SJCRH30 (cell line): ENCODE results near the gene BDKRB1. TPM values are rescaled to one million over a fixed set of nuclear protein-coding genes. Genes with fewer than 3 reads are reported as not detected.

Experiments
- DNase-seq, 2 experiments: peaks; one replicate each; pipeline ENCODE4 v3.0.0-alpha.2; 2015 to 2020
- H3K27ac ChIP-seq: fragments of 250-450 bp; sonication (Bioruptor Pico); 2 replicates; pipeline ENCODE4 v1.5.1; 2020; ENCODE audit warnings: mild to moderate bottlenecking, moderate library complexity
- H3K27me3 ChIP-seq: fragments of 250-450 bp; sonication (Bioruptor Pico); 2 replicates; pipeline ENCODE4 v1.5.1; 2020; ENCODE audit warnings: mild to moderate bottlenecking, moderate library complexity
- H3K36me3 ChIP-seq: fragments of 250-450 bp; sonication (Bioruptor Pico); 2 replicates; pipeline ENCODE4 v1.5.1; 2020; ENCODE audit warnings: mild to moderate bottlenecking, moderate library complexity
- H3K4me1 ChIP-seq: fragments of 250-450 bp; sonication (Bioruptor Pico); 2 replicates; pipeline ENCODE4 v1.5.1; 2020; ENCODE audit warnings: mild to moderate bottlenecking, moderate library complexity
- H3K4me3 ChIP-seq: fragments of 250-450 bp; sonication (Bioruptor Pico); 2 replicates; pipeline ENCODE4 v1.5.1; 2020; ENCODE audit warnings: mild to moderate bottlenecking, moderate library complexity
- H3K9me3 ChIP-seq: fragments of 250-450 bp; sonication (Bioruptor Pico); replicated peaks from 2 replicates; pipeline ENCODE4 v1.5.1; 2020; ENCODE audit warnings: mild to moderate bottlenecking, moderate library complexity
- total RNA-seq: library from RNA; depleted of rRNA; stranded (reverse); fragments of >200 nt; shearing (Covaris generic); gene quantifications from 2 replicates; pipeline ENCODE4 v1.2.3, GENCODE V29; 2014

Gene BDKRB1
- total RNA-seq, 1 experiment from 2014 or later = 2.3 TPM

DNA sequence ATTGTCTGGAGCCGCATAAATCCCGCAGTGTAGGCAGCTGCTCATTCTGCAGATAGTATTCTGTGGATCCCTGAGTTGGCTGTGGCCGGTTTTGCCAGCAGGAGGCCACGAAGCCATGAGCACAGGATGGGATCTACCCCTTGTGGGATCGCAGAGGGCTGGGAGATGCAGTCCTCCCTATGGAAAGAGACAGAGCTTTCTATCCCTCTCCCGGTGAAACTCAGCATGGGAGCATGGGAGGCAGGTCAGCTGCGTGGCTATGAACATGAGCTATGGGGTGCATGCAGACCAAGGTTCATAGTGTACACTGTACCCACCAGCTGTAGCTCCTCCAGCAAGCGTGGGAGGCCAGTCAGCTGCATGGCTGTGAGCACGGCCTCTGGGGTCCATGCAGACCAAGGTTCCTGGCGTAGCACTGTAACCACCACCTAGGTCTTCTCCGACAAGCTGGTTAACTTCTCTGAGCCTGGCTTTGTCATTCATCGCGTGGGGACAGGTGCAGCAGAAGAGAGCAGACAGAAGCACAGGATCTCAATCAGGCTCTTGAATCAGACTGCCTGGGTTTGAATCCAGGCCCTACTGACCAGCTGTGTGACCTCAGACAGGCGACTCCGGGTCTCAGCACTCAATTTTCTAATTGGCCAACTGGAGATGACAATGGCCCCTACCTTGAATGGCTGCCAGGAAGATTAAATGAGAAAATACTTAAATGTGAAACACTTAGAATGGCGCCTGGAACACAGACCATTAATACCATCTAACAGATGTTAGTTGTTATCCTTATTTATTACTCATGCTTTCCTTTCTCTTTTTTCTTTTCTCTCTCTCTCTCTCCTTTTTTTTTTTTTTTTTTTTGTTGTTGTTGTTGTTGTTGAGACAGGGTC lies 6.0 kb downstream of the BDKRB1 start:
- no peaks in the 10 kb centered on the region for H3K36me3 ChIP-seq
- no peak overlapping the region for H3K4me3 ChIP-seq
- H3K27me3 ChIP-seq = no peaks in the 10 kb centered on the region
- H3K4me1 ChIP-seq = peaks cover 22% of the 10 kb centered on the region
- peak; percentile 40 to 49 for DNase-seq
- peaks cover 5% of the 10 kb centered on the region; the same call in 1 of the 2 replicates for H3K9me3 ChIP-seq
- H3K27ac ChIP-seq = peak overlapping the region; percentile 78

DNA sequence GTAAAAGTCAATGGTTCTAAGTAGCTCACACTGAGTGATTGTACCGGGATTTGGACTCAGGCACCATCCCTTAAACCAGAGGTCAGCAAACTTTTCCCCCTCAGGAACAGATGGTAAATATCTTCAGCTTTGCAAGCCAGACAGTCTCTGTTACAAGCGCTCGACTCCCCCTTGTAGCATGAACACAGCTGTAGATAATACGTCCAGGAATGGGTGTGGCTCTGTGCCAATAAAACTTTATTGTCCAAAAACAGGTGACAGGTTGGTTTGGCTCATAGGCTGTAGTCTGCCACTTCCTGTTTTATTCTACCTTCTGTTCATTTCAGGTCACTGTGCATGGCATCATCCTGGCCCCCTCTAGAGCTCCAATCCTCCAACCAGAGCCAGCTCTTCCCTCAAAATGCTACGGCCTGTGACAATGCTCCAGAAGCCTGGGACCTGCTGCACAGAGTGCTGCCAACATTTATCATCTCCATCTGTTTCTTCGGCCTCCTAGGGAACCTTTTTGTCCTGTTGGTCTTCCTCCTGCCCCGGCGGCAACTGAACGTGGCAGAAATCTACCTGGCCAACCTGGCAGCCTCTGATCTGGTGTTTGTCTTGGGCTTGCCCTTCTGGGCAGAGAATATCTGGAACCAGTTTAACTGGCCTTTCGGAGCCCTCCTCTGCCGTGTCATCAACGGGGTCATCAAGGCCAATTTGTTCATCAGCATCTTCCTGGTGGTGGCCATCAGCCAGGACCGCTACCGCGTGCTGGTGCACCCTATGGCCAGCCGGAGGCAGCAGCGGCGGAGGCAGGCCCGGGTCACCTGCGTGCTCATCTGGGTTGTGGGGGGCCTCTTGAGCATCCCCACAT lies 7.6 kb downstream of the BDKRB1 start:
- Histone ChIP-seq H3K27ac (no peak overlapping the region), H3K27me3 (no peaks in the 10 kb centered on the region), H3K4me3 (no peak overlapping the region), H3K9me3 (peaks cover 5% of the 10 kb centered on the region; the same call in 1 of the 2 replicates), H3K36me3 (no peaks in the 10 kb centered on the region), H3K4me1 (peaks cover 22% of the 10 kb centered on the region)
- DNase-seq = peak in 1 of 2 experiments; percentile 27

GRCh38 chr14:96264200-96264553 lies 8.2 kb downstream of the BDKRB1 start:
- Histone ChIP-seq H3K36me3 (no peaks in the 10 kb centered on the region), H3K4me3 (no peak overlapping the region), H3K9me3 (peaks cover 5% of the 10 kb centered on the region; the same call in 1 of the 2 replicates), H3K27me3 (no peaks in the 10 kb centered on the region), H3K27ac (no peak overlapping the region), H3K4me1 (peaks cover 22% of the 10 kb centered on the region)
- no peak for DNase-seq

DNA sequence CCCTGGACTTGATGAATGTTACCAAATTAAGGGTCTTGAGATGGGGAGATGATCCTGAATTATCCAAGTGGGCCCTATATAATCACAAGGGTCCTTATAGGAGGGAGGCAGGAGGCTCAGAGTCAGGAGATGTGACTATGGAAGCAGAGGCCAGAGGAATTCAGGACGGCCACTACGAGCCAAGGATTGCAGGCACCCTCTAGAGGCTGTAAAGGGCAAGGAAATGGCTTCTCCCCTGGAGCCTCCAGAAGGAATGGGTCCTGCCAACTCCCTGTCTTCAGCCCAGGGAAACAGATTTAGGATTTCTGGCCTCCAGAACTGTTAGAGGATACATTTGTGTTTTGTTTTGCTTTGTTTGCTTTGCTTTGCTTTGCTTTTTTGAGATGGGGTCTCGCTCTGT lies 8.8 kb downstream of the BDKRB1 start:
- no peak overlapping the region for H3K27ac ChIP-seq
- H3K27me3 ChIP-seq = no peaks in the 10 kb centered on the region

GRCh38 chr14:96265383-96266095 lies 9.5 kb downstream of the BDKRB1 start:
- H3K9me3 ChIP-seq = no peaks in the 10 kb centered on the region
- H3K4me1 ChIP-seq = peaks cover 17% of the 10 kb centered on the region
- DNase-seq = no peak
- no peak overlapping the region for H3K27ac ChIP-seq
- H3K27me3 ChIP-seq = no peaks in the 10 kb centered on the region
- no peaks in the 10 kb centered on the region for H3K36me3 ChIP-seq
- H3K4me3 ChIP-seq = no peak overlapping the region

More for the DNA sequence above, 8.8 kb downstream of the BDKRB1 start:
- Histone ChIP-seq H3K4me1 (peaks cover 22% of the 10 kb centered on the region), H3K36me3 (no peaks in the 10 kb centered on the region), H3K4me3 (no peak overlapping the region), H3K9me3 (no peaks in the 10 kb centered on the region)
- no peak for DNase-seq

DNA sequence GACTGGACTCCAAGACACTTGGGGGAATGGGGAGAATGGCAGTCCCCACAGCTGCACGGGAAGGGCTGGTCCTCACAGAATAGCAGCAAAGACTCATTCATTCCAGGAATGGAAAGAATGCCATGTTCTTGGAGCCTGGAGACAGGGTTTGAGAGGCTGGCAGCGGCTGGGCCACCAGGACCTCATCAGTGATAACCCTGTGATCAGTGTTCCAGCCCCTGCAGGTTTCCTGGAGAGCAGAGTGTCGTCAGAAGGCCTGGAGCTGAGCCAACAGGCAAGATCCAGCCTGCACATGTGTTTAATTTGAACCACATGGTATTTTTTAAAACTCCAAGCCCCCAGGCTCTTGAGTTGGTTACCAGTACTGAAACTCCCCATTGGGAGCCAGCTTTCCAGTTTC lies 11.3 kb downstream of the BDKRB1 start:
- Histone ChIP-seq H3K27ac (no peak overlapping the region), H3K4me1 (no peaks in the 10 kb centered on the region; the same call in none of the 2 replicates)

DNA sequence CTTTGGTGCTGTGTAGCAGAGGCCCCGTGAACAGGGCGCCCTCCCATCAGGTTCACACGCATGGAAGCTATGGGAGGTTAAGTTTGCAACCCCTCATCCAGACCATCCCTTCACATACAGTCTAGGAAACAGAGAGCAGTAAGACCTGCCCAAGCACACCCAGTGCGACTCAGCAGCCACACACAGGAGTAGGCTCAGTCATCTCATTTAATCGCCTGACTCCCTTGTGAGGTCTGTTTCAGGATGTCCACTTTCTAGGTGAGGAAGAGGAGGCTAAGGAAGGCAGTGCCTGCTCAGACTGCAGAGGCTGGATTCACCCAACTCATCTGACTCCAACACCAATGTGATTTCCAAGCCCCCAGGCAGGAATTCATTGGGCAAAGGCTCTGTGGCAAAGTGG lies 11.9 kb downstream of the BDKRB1 start:
- no peaks in the 10 kb centered on the region for H3K36me3 ChIP-seq
- no peak for DNase-seq
- no peaks in the 10 kb centered on the region for H3K9me3 ChIP-seq
- no peak overlapping the region for H3K27ac ChIP-seq
- H3K4me3 ChIP-seq = no peak overlapping the region
- no peaks in the 10 kb centered on the region; the same call in none of the 2 replicates for H3K4me1 ChIP-seq
- H3K27me3 ChIP-seq = no peaks in the 10 kb centered on the region

More for the DNA sequence above, 11.3 kb downstream of the BDKRB1 start:
- no peaks in the 10 kb centered on the region for H3K27me3 ChIP-seq
- H3K4me3 ChIP-seq = no peak overlapping the region
- DNase-seq = peak; percentile 47 to 56
- no peaks in the 10 kb centered on the region for H3K36me3 ChIP-seq
- H3K9me3 ChIP-seq = no peaks in the 10 kb centered on the region

DNA sequence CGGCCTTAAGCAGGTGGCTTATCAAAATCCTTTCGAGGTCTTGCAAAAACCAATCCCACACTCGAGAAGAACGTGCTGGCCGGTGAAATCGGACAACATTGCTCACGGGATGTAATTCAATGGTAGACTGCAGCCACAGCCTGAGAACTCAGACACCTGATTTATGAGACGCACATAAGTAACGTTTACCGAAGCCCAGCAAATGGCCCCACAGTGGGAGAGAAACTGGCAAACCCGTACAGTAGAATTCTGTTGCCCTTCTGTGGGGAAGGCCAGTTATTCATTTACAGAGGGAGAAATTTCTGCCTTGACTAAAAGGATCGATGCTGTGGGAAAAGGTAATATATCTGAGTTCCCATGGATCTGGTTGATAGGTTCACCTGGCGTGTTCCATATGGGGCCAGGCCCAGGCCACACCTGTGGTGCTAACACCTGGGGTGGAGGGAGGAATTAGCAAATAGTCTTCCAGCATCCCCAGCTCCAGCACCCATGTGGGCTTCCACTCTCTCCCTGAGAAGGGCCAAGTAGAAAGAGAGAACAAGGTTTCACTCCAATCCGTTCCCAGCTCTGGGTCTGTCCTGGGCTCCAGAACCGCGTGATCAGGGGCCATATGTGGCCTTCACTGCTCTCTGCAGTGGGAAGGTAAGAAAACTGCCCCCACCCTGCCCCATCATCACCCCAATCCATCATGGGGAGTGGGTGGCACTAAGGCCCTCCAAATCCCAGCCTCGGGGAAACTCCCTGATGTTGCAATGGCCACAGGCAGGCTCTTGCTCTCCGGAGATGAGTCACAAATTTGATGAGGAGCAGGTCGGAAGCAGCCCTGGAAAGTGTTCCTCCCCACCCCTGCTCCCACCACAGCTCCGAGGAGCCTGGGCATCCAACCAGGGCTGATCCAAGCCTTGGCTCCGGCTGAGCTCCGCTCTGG lies 12.7 kb downstream of the BDKRB1 start:
- no peak for DNase-seq
- H3K4me3 ChIP-seq = no peak overlapping the region
- H3K9me3 ChIP-seq = no peaks in the 10 kb centered on the region
- no peaks in the 10 kb centered on the region; the same call in 1 of the 2 replicates for H3K4me1 ChIP-seq
- H3K27me3 ChIP-seq = no peaks in the 10 kb centered on the region
- H3K36me3 ChIP-seq = no peaks in the 10 kb centered on the region
- no peak overlapping the region for H3K27ac ChIP-seq

DNA sequence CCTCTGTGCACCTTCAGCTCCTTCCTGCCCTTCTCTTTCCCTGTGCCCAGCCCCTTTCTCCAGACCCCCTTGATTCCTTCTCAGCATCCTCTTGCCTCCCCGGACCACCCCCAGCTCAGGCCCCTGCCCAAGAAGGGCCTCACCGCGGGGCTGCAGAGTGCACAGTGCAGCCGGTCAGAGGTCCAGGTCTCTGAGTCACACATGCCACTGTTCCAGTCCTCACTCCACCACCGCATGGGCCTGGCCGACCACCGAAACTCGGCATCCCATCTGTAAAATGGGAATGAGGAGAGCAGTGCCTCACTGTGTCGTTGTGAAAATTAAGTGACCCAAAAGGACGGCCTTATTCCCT lies 13.3 kb downstream of the BDKRB1 start:
- H3K27me3 ChIP-seq = no peaks in the 10 kb centered on the region
- no peak overlapping the region for H3K27ac ChIP-seq
- no peaks in the 10 kb centered on the region for H3K36me3 ChIP-seq
- DNase-seq = no peak
- H3K4me3 ChIP-seq = no peak overlapping the region
- no peaks in the 10 kb centered on the region; the same call in 1 of the 2 replicates for H3K4me1 ChIP-seq
- H3K9me3 ChIP-seq = no peaks in the 10 kb centered on the region

DNA sequence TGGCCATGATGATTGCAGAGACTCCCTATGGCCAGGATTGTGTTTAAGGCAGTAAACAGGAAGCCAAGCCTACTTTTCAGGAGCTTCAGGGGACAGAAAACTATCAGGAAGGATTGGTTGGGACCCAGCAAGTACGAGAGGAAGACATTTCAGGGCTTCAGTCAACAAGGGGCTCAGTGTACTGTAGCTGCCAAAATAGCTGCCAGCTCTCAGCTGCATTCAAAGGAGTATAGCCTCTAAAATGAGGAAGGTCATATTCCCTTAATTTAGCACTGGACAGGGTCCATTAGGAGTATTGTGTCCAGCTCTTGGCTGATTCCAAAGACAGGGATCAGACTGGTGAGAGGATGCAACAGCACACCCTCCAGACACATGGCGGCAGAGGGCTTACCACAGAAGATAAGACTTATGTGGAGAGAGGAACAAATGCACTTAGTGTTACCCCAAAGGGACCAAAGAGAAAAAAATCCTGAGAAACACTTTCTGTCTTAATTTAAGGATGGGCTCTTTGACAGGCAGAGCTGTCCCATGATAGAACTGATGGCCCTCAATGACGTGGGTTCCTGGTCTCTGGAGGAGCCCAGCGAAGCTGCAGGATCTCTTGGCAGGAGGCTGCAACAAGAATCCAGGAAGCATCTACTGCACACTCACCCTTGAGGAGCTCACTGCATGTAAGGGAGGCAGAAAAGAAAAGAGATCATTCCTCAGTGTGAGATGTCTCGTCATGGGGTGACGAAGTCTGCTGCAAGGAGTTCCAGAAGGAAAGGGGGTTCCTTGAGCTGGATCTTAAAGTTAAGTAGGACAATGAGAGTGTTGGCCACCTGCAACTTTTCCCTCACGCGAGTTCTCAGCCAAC lies 14.8 kb downstream of the BDKRB1 start:
- no peak for DNase-seq
- H3K4me1 ChIP-seq = no peaks in the 10 kb centered on the region; the same call in 1 of the 2 replicates
- H3K27me3 ChIP-seq = no peaks in the 10 kb centered on the region
- H3K4me3 ChIP-seq = no peak overlapping the region
- H3K27ac ChIP-seq = no peak overlapping the region
- H3K9me3 ChIP-seq = no peaks in the 10 kb centered on the region
- H3K36me3 ChIP-seq = no peaks in the 10 kb centered on the region

DNA sequence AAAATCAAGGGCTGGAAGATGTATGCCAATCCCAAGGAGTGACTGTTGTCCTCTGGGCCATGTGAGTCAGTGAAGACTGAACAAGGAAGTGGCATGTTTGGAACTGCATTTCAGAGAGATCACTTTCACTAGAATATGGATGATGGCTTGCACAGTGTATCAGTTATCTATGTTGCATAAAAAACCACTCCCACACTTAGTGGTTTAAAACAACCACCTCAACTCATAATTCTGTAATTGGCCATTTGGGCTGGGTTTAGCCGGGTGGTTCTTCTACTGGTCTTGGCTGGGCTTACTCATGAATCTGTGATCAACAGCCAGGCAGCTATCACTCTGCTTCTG lies 15.4 kb downstream of the BDKRB1 start:
- H3K36me3 ChIP-seq = no peaks in the 10 kb centered on the region
- H3K27me3 ChIP-seq = no peaks in the 10 kb centered on the region
- no peak overlapping the region for H3K27ac ChIP-seq
- H3K4me3 ChIP-seq = no peak overlapping the region
- no peaks in the 10 kb centered on the region; the same call in 1 of the 2 replicates for H3K4me1 ChIP-seq
- DNase-seq = no peak
- no peaks in the 10 kb centered on the region for H3K9me3 ChIP-seq

DNA sequence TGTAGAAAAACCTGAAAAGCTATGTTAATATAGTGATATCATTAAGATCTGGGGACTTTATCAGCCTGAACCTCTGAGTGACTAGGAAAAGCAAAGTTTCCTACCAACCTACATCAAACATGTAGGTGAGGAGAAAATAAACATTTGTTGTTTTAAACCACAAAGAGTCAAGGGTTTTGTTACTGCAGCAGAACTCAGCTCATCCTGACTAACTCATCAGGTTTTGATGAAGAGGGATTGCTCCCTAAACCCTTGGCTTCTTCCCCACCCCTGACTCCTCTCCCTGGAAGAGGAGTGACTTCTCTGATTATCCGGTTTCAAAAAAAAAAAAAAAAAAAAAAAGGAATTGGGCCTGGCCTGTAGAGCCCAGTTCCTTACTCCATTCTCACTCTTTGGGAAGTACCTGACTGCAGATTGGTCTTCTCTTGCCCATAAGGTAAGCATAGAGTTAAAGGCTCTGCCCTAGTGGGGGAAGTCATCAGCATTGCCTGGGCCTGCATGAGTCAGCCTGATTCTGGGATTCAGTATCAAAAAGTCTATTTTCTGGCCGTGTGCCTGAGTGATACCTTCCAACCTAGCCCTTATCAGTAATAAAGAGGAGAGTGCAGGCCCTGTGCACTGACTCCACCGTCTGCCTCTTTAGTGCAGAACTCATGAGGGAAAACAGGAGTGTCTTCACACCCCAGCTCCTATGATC lies 16.9 kb downstream of the BDKRB1 start:
- Histone ChIP-seq H3K4me1 (no peaks in the 10 kb centered on the region; the same call in 1 of the 2 replicates), H3K27me3 (no peaks in the 10 kb centered on the region), H3K4me3 (no peak overlapping the region), H3K27ac (no peak overlapping the region), H3K36me3 (no peaks in the 10 kb centered on the region), H3K9me3 (no peaks in the 10 kb centered on the region)
- DNase-seq = no peak

GRCh38 chr14:96273629-96274028 lies 17.6 kb downstream of the BDKRB1 start:
- no peak for DNase-seq
- H3K36me3 ChIP-seq = no peaks in the 10 kb centered on the region
- no peak overlapping the region for H3K27ac ChIP-seq
- no peaks in the 10 kb centered on the region for H3K4me1 ChIP-seq
- no peak overlapping the region for H3K4me3 ChIP-seq
- no peaks in the 10 kb centered on the region for H3K27me3 ChIP-seq
- no peaks in the 10 kb centered on the region for H3K9me3 ChIP-seq
